ENCODE results near the gene UBL3. TPM values are rescaled to one million over a fixed set of nuclear protein-coding genes. Genes with fewer than 3 reads are reported as not detected.

Gene UBL3
- total RNA-seq, 1 experiment from 2014 or later = 24.4 TPM

- H3K79me2 ChIP-seq (ENCODE audit: low read depth) = no peaks in the 10 kb centered on the region
- H2AFZ ChIP-seq = no peak overlapping the region
- peaks cover 8% of the 10 kb centered on the region; the same call in 1 of the 2 replicates for H3K4me1 ChIP-seq (replicated peaks; ENCODE audit: insufficient read depth)
- no peak for TF ChIP-seq CTCF (conservative IDR thresholded peaks at IDR 0.05)
- TF ChIP-seq EZH2 (IDR thresholded peaks at IDR 0.05; ENCODE audit: low read depth) = no peak
- DNase-seq = peak; percentile 28 to 48
- H3K27me3 ChIP-seq (ENCODE audit: insufficient read depth, low read depth) = no peaks in the 10 kb centered on the region
- H3K9me2 ChIP-seq (ENCODE audit: insufficient read depth) = no peaks in the 10 kb centered on the region
- no TSS peak for BruUV-seq (replicated peaks)
- H3K27ac ChIP-seq = no peak overlapping the region
- no peaks in the 10 kb centered on the region for H3K9me3 ChIP-seq (ENCODE audit: insufficient read depth, low read depth)
- H3K36me3 ChIP-seq (ENCODE audit: low read depth) = no peaks in the 10 kb centered on the region
- H3K4me2 ChIP-seq = no peak overlapping the region
- H3F3A ChIP-seq (ENCODE audit: insufficient read depth, low read depth) = 0 out of 2 replicates have a peak, but pooled peaks cover 9% of the 10 kb centered on the region
- ChIA-PET CTCF (no interaction called here), POLR2A (ENCODE audit: unreplicated experiment) (interaction anchor here (0.6 kb wide), 3 partner anchors 148 to 1292 kb away, joined by 3 to 4 read pairs (median 3); no protein-coding TSS in a partner anchor)
- no peak overlapping the region for H3K4me3 ChIP-seq
- intact Hi-C loops (cut with micrococcal nuclease; ENCODE audit: unreplicated experiment) = no loop called here
- H4K20me1 ChIP-seq (ENCODE audit: insufficient read depth) = no peaks in the 10 kb centered on the region
Observed at GRCh38 chr13:29754473-29754806, 96.0 kb downstream of the UBL3 start.

GRCh38 chr13:29753618-29754472, 96.6 kb downstream of the UBL3 start:
- Histone ChIP-seq H3K36me3 (ENCODE audit: low read depth) (no peaks in the 10 kb centered on the region), H3K4me2 (no peak overlapping the region), H3K27me3 (ENCODE audit: insufficient read depth, low read depth) (no peaks in the 10 kb centered on the region), H3K9me3 (ENCODE audit: insufficient read depth, low read depth) (no peaks in the 10 kb centered on the region), H3K9me2 (ENCODE audit: insufficient read depth) (no peaks in the 10 kb centered on the region), H4K20me1 (ENCODE audit: insufficient read depth) (no peaks in the 10 kb centered on the region), H3K79me2 (ENCODE audit: low read depth) (no peaks in the 10 kb centered on the region), H2AFZ (no peak overlapping the region), H3F3A (ENCODE audit: insufficient read depth, low read depth) (0 out of 2 replicates have a peak, but pooled peaks cover 9% of the 10 kb centered on the region), H3K4me3 (no peak overlapping the region), H3K27ac (no peak overlapping the region), H3K4me1 (replicated peaks; ENCODE audit: insufficient read depth) (0 out of 2 replicates have a peak, but pooled peaks cover 4% of the 10 kb centered on the region)
- intact Hi-C loops (cut with micrococcal nuclease; ENCODE audit: unreplicated experiment) = no loop called here
- ChIA-PET CTCF (no interaction called here), POLR2A (ENCODE audit: unreplicated experiment) (interaction anchor here (0.6 kb wide), 3 partner anchors 148 to 1292 kb away, joined by 3 to 4 read pairs (median 3); no protein-coding TSS in a partner anchor)
- DNase-seq = no peak
- TF ChIP-seq EZH2 (IDR thresholded peaks at IDR 0.05; ENCODE audit: low read depth) = no peak
- no peak for TF ChIP-seq CTCF (conservative IDR thresholded peaks at IDR 0.05)
- no TSS peak for BruUV-seq (replicated peaks)

- no peak for DNase-seq
- POLR2A ChIA-PET (ENCODE audit: unreplicated experiment) = no interaction called here
Observed at GRCh38 chr13:29752175-29752574, 98.2 kb downstream of the UBL3 start.

More at GRCh38 chr13:29752175-29752574, 98.2 kb downstream of the UBL3 start:
- Histone ChIP-seq H3K27ac (no peak overlapping the region), H3K79me2 (ENCODE audit: low read depth) (no peaks in the 10 kb centered on the region), H2AFZ (no peak overlapping the region), H3K36me3 (ENCODE audit: low read depth) (no peaks in the 10 kb centered on the region), H3K4me1 (replicated peaks; ENCODE audit: insufficient read depth) (0 out of 2 replicates have a peak, but pooled peaks cover 4% of the 10 kb centered on the region), H3K9me3 (ENCODE audit: insufficient read depth, low read depth) (no peaks in the 10 kb centered on the region), H3K4me3 (no peak overlapping the region), H3K4me2 (no peak overlapping the region), H3K9me2 (ENCODE audit: insufficient read depth) (no peaks in the 10 kb centered on the region), H3K27me3 (ENCODE audit: insufficient read depth, low read depth) (no peaks in the 10 kb centered on the region), H3F3A (ENCODE audit: insufficient read depth, low read depth) (0 out of 2 replicates have a peak, but pooled peaks cover 4% of the 10 kb centered on the region), H4K20me1 (ENCODE audit: insufficient read depth) (no peaks in the 10 kb centered on the region)
- CTCF ChIA-PET = no interaction called here
- intact Hi-C loops (cut with micrococcal nuclease; ENCODE audit: unreplicated experiment) = no loop called here
- TF ChIP-seq EZH2 (IDR thresholded peaks at IDR 0.05; ENCODE audit: low read depth) = no peak
- no peak for TF ChIP-seq CTCF (conservative IDR thresholded peaks at IDR 0.05)
- no TSS peak for BruUV-seq (replicated peaks)

Measured in PC-9 (cell line).